RWPE1 (cell line): ENCODE data around the gene CGB8.

Experiments used
- CTCF ChIA-PET: fragments of 350-600 bp; sonication (Branson Sonifier 250); formaldehyde crosslinking; extraction: SDS; loops from one replicate; lab custom pipeline; 2021; lab: Yijun Ruan, JAX
- POLR2A ChIA-PET: fragments of 400-600 bp; formaldehyde crosslinking; extraction: SDS; loops from one replicate; lab custom pipeline; 2020; ENCODE audit warnings: antibody characterized with exemption; ENCODE audit not compliant: low non-redundant PET; lab: Yijun Ruan, JAX
- DNase-seq: peaks from one replicate; pipeline ENCODE4 v3.0.0; 2012; ENCODE audit warnings: low spot score
- H3K27ac ChIP-seq: fragments of 450-650 bp; 2 replicates; pipeline ENCODE4 v1.5.1; 2017
- TF ChIP-seq, protein P1 (sequence below): fragments of 450-650 bp; conservative IDR thresholded peaks from 2 replicates; pipeline ENCODE4 v1.5.1; 2017; ENCODE audit warnings: low read depth, mild to moderate bottlenecking

Gene CGB8

GRCh38 chr19:49073514-49074378, 24.8 kb upstream of the CGB8 start:
- H3K27ac ChIP-seq: no peak overlapping the region
- ChIA-PET POLR2A (interaction anchor here (0.7 kb wide), 2 partner anchors 66 to 236 kb away, joined by 3 to 4 read pairs; no protein-coding TSS in a partner anchor), CTCF (interaction anchor here (0.6 to 1.1 kb wide), 7 partner anchors 8 to 291 kb away, joined by 3 to 4 read pairs (median 3); no protein-coding TSS in a partner anchor)
- DNase-seq: no peak
- TF ChIP-seq, protein P1, sequence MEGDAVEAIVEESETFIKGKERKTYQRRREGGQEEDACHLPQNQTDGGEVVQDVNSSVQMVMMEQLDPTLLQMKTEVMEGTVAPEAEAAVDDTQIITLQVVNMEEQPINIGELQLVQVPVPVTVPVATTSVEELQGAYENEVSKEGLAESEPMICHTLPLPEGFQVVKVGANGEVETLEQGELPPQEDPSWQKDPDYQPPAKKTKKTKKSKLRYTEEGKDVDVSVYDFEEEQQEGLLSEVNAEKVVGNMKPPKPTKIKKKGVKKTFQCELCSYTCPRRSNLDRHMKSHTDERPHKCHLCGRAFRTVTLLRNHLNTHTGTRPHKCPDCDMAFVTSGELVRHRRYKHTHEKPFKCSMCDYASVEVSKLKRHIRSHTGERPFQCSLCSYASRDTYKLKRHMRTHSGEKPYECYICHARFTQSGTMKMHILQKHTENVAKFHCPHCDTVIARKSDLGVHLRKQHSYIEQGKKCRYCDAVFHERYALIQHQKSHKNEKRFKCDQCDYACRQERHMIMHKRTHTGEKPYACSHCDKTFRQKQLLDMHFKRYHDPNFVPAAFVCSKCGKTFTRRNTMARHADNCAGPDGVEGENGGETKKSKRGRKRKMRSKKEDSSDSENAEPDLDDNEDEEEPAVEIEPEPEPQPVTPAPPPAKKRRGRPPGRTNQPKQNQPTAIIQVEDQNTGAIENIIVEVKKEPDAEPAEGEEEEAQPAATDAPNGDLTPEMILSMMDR: 0 out of 2 replicates have a peak, but pooled peaks have one; percentile 11

DNA sequence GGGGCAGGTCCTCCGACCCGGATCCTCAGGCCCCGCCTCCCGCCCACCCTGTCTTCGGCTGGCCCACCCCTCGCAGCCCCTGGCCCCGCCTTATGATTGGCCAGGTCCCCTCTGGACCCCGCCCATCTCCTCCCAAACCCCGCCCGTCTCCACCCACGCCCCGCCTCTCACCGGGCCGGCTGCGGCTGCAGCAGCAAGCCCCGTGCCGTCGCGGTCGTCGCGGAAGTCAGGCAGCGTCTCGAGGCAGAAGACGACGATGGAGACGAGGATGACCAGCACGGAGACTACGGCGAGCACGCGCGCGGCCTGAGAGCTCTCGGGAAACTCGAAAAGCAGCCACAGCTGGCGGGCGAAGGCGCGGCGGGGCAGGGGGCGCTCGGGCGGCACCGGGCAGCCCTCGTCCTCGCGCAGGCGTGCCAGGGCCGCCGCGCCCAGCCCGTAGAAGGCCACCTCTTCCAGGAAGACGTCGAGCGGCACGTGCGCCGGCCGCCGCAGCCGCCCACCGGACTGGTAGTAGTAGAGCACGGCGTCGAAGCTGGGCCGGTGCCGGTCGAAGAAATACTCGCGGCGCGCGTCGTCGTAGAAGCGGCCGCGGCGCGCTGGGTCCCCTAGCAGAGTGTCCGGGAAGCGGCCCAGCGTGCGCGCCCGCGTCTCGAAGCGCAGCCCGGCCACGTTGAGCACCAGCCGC, 23.1 kb upstream of the CGB8 start:
- H3K27ac ChIP-seq: no peak overlapping the region
- ChIA-PET POLR2A (no interaction called here), CTCF (no interaction called here)
- no peak for DNase-seq
- TF ChIP-seq, protein P1: no peak

GRCh38 chr19:49070416-49070815, 21.5 kb upstream of the CGB8 start:
- H3K27ac ChIP-seq: no peak overlapping the region
- CTCF ChIA-PET: interaction anchor here (0.6 to 0.7 kb wide), 2 partner anchors 44 to 151 kb away, joined by 3 to 4 read pairs; partner anchors contain the start of gene LIN7B
- POLR2A ChIA-PET: interaction anchor here (0.6 kb wide), 1 partner anchor 12 kb away, joined by 4 read pairs; no protein-coding TSS in a partner anchor
- TF ChIP-seq, protein P1: no peak
- no peak for DNase-seq

GRCh38 chr19:49069026-49069425, 20.1 kb upstream of the CGB8 start:
- DNase-seq: no peak
- ChIA-PET CTCF (interaction anchor here (0.6 to 1.0 kb wide), 3 partner anchors 53 to 749 kb away, joined by 3 read pairs; no protein-coding TSS in a partner anchor), POLR2A (no interaction called here)
- H3K27ac ChIP-seq: no peak overlapping the region
- TF ChIP-seq, protein P1: no peak

DNA sequence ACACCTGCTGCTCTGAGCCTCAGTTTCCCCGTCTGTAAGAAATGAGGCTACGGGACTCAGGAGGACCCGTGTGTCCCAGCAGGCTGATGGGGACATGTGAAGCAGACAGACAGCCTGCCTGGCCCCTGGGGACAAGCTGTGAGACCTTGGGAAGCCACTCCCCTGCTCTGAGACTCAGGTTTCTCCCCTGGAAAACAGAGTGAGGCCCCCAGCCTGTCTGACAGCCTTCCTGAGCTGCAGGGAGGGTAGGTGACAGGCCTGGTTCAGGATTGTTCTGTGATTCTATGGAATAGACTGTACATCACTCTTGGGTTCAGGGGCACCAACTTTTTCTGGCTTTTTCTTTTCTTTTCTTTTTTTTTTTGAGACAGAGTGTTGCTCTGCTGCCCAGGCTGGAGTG, 18.6 kb upstream of the CGB8 start:
- ChIA-PET POLR2A (interaction anchor here (0.6 to 0.7 kb wide), 2 partner anchors 100 to 1127 kb away, joined by 3 to 5 read pairs; no protein-coding TSS in a partner anchor), CTCF (no interaction called here)
- H3K27ac ChIP-seq: no peak overlapping the region
- DNase-seq: no peak
- TF ChIP-seq, protein P1: no peak

DNA sequence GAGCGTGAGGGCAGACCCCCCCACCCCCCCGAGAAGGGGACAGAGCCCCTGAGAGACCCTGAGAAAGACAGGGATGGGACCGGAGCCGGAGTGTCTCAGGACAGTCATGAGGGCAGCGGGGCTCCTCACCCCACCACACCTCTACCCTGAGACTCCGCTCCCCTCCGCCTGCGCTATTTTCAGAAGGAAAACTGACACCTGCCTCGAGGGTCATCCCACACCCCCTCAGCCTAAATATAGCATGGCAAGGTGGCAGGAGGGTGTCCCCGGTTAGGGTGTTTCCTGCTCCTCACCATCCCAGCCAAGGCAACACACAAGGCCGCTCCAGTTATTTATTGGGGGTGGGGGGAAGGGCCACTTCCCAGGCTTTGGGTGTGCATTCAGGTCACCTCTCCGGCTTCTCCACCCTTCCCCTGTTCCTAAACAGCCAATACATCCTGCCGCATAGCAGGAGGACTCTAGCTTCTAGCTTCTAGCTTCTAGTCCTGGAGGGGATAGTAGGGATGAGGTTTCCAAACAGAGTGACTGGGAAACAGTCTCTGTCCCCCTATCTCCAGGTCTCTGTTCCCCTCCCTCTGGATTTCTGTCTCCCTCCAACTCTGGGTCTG, 17.1 kb upstream of the CGB8 start:
- TF ChIP-seq, protein P1: no peak
- peak overlapping the region; percentile 96 for H3K27ac ChIP-seq
- ChIA-PET CTCF (interaction anchor here (0.5 to 1.1 kb wide), 2 partner anchors 8 to 271 kb away, joined by 3 to 5 read pairs; no protein-coding TSS in a partner anchor), POLR2A (interaction anchor here (0.7 kb wide), 2 partner anchors 10 to 190 kb away, joined by 3 to 4 read pairs; no protein-coding TSS in a partner anchor)
- DNase-seq: no peak
